ENCODE results near the gene INF2. TPM values are rescaled to one million over a fixed set of nuclear protein-coding genes. Genes with fewer than 3 reads are reported as not detected.
"Not testable (repeated sequence)": the region's sequence is repeated elsewhere in the genome, so short reads cannot be mapped to it uniquely, and the experiment has no call there.

Gene INF2
- total and polyA plus RNA-seq, 2 donors (not counting 3 experiments of a cell fraction or from before 2014, with no cell fraction given) = 55.3 to 124 TPM

GRCh38 chr14:104726600-104727451, 37.4 kb downstream of the INF2 start:
- no peaks in the 10 kb centered on the region for H3K27me3 ChIP-seq (ENCODE audit: control insufficient read depth in 2 of 2, insufficient read depth in 2 of 2, low read length in 2 of 2)
- H3K9me1 ChIP-seq (replicated peaks; ENCODE audit: control insufficient read depth, extremely low read depth, insufficient read depth, low read length) = no peaks in the 10 kb centered on the region
- no peak overlapping the region for H3K4me2 ChIP-seq (ENCODE audit: insufficient read depth, low read length)
- H3K27ac ChIP-seq (ENCODE audit: insufficient read depth, low read depth, low read length) = no peak overlapping the region
- H3K4me3 ChIP-seq (replicated peaks in 1 of 3; ENCODE audit: insufficient read depth in 1 of 3, low read depth in 1 of 3, low read length in 3 of 3) = no peak overlapping the region
- H3K36me3 ChIP-seq (ENCODE audit: control insufficient read depth in 2 of 2, extremely low read depth in 1 of 2, insufficient read depth in 2 of 2, low read length in 2 of 2) = no peaks in the 10 kb centered on the region
- no peak overlapping the region for H3K9ac ChIP-seq (replicated peaks; ENCODE audit: extremely low read depth, insufficient read depth, low read length)
- no peaks in the 10 kb centered on the region for H3K79me2 ChIP-seq (ENCODE audit: control insufficient read depth, insufficient read depth, low read length)
- H3K4me1 ChIP-seq (ENCODE audit: control insufficient read depth, extremely low read depth, insufficient read depth, low read length) = peaks cover 5% of the 10 kb centered on the region
- POLR2A ChIA-PET = no interaction called here
- no peaks in the 10 kb centered on the region for H4K20me1 ChIP-seq (replicated peaks; ENCODE audit: control insufficient read depth, extremely low read depth, insufficient read depth, low read length)
- H3K9me3 ChIP-seq (replicated peaks; ENCODE audit: control insufficient read depth, insufficient read depth, low read length) = no peaks in the 10 kb centered on the region
- intact Hi-C loops (cut with micrococcal nuclease) = no loop called here
- DNase-seq (ENCODE audit: low read depth, low spot score) (no peak), FAIRE-seq (no peak)
- no TSS peak for BruUV-seq (replicated peaks)
- no peak overlapping the region for H2AFZ ChIP-seq (ENCODE audit: low read depth, low read length)
- dilution Hi-C loops (cut with MboI; ENCODE audit: extremely low pct_ligation_motif_present, low sequenced_read_pairs) = no loop called here
- no peak for TF ChIP-seq POLR2AphosphoS5 (IDR thresholded peaks at IDR 0.05; ENCODE audit: insufficient read depth, low read depth, low read length)
- peak; percentile 18 to 29 for TF ChIP-seq CTCF (IDR thresholded peaks at IDR 0.05; ENCODE audit: extremely low read depth in 1 of 2, insufficient read depth in 1 of 2, low read depth in 1 of 2, low read length in 2 of 2)
- CTCF ChIA-PET = interaction anchor here (2.4 to 3.2 kb wide), 2 partner anchors 9 to 26 kb away, joined by 11 to 17 read pairs; partner anchors contain the start of gene SIVA1

GRCh38 chr14:104728631-104729030, 39.2 kb downstream of the INF2 start:
- no peak for DNase-seq (ENCODE audit: low read depth, low spot score)
- dilution Hi-C loops (cut with MboI; ENCODE audit: extremely low pct_ligation_motif_present, low sequenced_read_pairs) = no loop called here
- Histone ChIP-seq H4K20me1 (replicated peaks; ENCODE audit: control insufficient read depth, extremely low read depth, insufficient read depth, low read length) (no peaks in the 10 kb centered on the region), H2AFZ (ENCODE audit: low read depth, low read length) (no peak overlapping the region), H3K4me1 (ENCODE audit: control insufficient read depth, extremely low read depth, insufficient read depth, low read length) (peaks cover 8% of the 10 kb centered on the region), H3K36me3 (ENCODE audit: control insufficient read depth in 2 of 2, extremely low read depth in 1 of 2, insufficient read depth in 2 of 2, low read length in 2 of 2) (no peaks in the 10 kb centered on the region), H3K4me3 (replicated peaks in 1 of 3; ENCODE audit: insufficient read depth in 1 of 3, low read depth in 1 of 3, low read length in 3 of 3) (no peak overlapping the region), H3K9me3 (replicated peaks; ENCODE audit: control insufficient read depth, insufficient read depth, low read length) (no peaks in the 10 kb centered on the region), H3K9me1 (replicated peaks; ENCODE audit: control insufficient read depth, extremely low read depth, insufficient read depth, low read length) (no peaks in the 10 kb centered on the region), H3K9ac (replicated peaks; ENCODE audit: extremely low read depth, insufficient read depth, low read length) (no peak overlapping the region), H3K4me2 (ENCODE audit: insufficient read depth, low read length) (no peak overlapping the region), H3K27me3 (ENCODE audit: control insufficient read depth in 2 of 2, insufficient read depth in 2 of 2, low read length in 2 of 2) (no peaks in the 10 kb centered on the region), H3K79me2 (ENCODE audit: control insufficient read depth, insufficient read depth, low read length) (no peaks in the 10 kb centered on the region), H3K27ac (ENCODE audit: insufficient read depth, low read depth, low read length) (no peak overlapping the region)
- TF ChIP-seq POLR2A (IDR thresholded peaks at IDR 0.05; ENCODE audit: low read depth, low read length) = no peak
- TF ChIP-seq EZH2 (IDR thresholded peaks at IDR 0.05; ENCODE audit: borderline replicate concordance, low read depth, low read length, severe bottlenecking) = no peak
- no peak for TF ChIP-seq GATA2 (IDR thresholded peaks at IDR 0.05; ENCODE audit: insufficient read depth, insufficient read length, low read depth, low read length)
- no peak for FAIRE-seq
- intact Hi-C loops (cut with micrococcal nuclease) = no loop called here
- no TSS peak for BruUV-seq (replicated peaks)
- POLR2A ChIA-PET = no interaction called here
- CTCF ChIA-PET = interaction anchor here (1.0 kb wide), 1 partner anchor 92 kb away, joined by 3 read pairs; no protein-coding TSS in a partner anchor

- H3K9me3 ChIP-seq (replicated peaks; ENCODE audit: control insufficient read depth, insufficient read depth, low read length); H3K4me1 ChIP-seq (ENCODE audit: control insufficient read depth, extremely low read depth, insufficient read depth, low read length); H3K36me3 ChIP-seq (ENCODE audit: control insufficient read depth in 2 of 2, extremely low read depth in 1 of 2, insufficient read depth in 2 of 2, low read length in 2 of 2); H3K9me1 ChIP-seq (replicated peaks; ENCODE audit: control insufficient read depth, extremely low read depth, insufficient read depth, low read length); H3K4me3 ChIP-seq (replicated peaks in 1 of 3; ENCODE audit: insufficient read depth in 1 of 3, low read depth in 1 of 3, low read length in 3 of 3); DNase-seq (ENCODE audit: low read depth, low spot score); H2AFZ ChIP-seq (ENCODE audit: low read depth, low read length); FAIRE-seq; POLR2A ChIA-PET; H3K27ac ChIP-seq (ENCODE audit: insufficient read depth, low read depth, low read length); BruUV-seq (replicated peaks); H4K20me1 ChIP-seq (replicated peaks; ENCODE audit: control insufficient read depth, extremely low read depth, insufficient read depth, low read length); CTCF ChIA-PET; H3K27me3 ChIP-seq (ENCODE audit: control insufficient read depth in 2 of 2, insufficient read depth in 2 of 2, low read length in 2 of 2); dilution Hi-C loops (cut with MboI; ENCODE audit: extremely low pct_ligation_motif_present, low sequenced_read_pairs); H3K79me2 ChIP-seq (ENCODE audit: control insufficient read depth, insufficient read depth, low read length); intact Hi-C loops (cut with micrococcal nuclease); H3K9ac ChIP-seq (replicated peaks; ENCODE audit: extremely low read depth, insufficient read depth, low read length); H3K4me2 ChIP-seq (ENCODE audit: insufficient read depth, low read length): not testable (repeated sequence)
Measured at GRCh38 chr14:104729176-104729834, 39.9 kb downstream of the INF2 start.

Measured in endothelial cell of umbilical vein (primary cell).